ENCODE results near the gene LPAR6.

GRCh38 chr13:48403151-48403631 is 9.7 kb downstream of the LPAR6 start:
- no peak for TF ChIP-seq CTCF (IDR thresholded peaks at IDR 0.05)
- TF ChIP-seq POLR2A (IDR thresholded peaks at IDR 0.05), result no peak
